Mucosa of stomach (tissue), 1 donor: ENCODE measurements around the gene YWHAG.
"Not testable (repeated sequence)": the region's sequence is repeated elsewhere in the genome, so short reads cannot be mapped to it uniquely, and the experiment has no call there.

Experiments used
- H3K27me3 ChIP-seq: one replicate; pipeline ENCODE4 v1.7.0; 2013; ENCODE audit warnings: mild to moderate bottlenecking, low read length; ENCODE audit not compliant: control insufficient read depth, insufficient read depth
- H3K36me3 ChIP-seq: one replicate; pipeline ENCODE4 v1.7.0; 2013; ENCODE audit warnings: low read length; ENCODE audit not compliant: control insufficient read depth, insufficient read depth
- H3K4me1 ChIP-seq: one replicate; pipeline ENCODE4 v1.7.0; 2013; ENCODE audit warnings: mild to moderate bottlenecking, low read length; ENCODE audit not compliant: control insufficient read depth, insufficient read depth
- H3K4me3 ChIP-seq: one replicate; pipeline ENCODE4 v1.7.0; 2013; ENCODE audit warnings: low read length
- H3K9ac ChIP-seq: one replicate; pipeline ENCODE4 v1.7.0; 2013; ENCODE audit warnings: mild to moderate bottlenecking, low read length, moderate library complexity
- H3K9me3 ChIP-seq: one replicate; pipeline ENCODE4 v1.7.0; 2013; ENCODE audit warnings: mild to moderate bottlenecking, low read length, moderate library complexity; ENCODE audit not compliant: control insufficient read depth
- donor health status: Pancreatic carcinoma.

Gene YWHAG

DNA sequence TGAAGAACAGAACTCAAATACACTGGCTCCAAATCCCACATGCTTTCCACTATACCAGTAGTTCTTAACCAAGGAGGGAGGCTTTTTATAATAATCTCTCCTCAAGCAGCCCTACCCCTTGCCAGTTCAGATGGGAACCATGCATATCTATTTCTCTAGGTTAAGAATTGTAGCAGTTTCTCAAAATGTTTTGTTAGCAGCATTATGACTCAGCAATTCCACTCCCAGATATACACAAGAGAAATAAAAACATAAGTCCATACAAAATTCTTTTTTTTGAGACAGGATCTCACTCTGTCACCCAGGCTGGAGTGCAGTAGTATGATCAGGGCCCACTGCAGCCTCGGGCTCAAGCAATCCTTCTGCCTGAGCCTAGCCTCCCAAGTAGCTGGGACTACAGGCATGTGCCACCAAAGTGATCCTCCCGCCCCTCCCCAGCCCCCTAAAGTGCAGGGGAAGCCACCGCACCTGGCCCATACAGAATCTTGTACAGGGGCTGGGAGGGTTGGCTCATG is 18.1 kb downstream of the YWHAG start:
- Histone ChIP-seq H3K27me3 (no peaks in the 10 kb centered on the region), H3K4me3 (no peak overlapping the region), H3K4me1 (peaks cover 6% of the 10 kb centered on the region), H3K9ac (no peak overlapping the region), H3K36me3 (no peaks in the 10 kb centered on the region), H3K9me3 (no peaks in the 10 kb centered on the region)

DNA sequence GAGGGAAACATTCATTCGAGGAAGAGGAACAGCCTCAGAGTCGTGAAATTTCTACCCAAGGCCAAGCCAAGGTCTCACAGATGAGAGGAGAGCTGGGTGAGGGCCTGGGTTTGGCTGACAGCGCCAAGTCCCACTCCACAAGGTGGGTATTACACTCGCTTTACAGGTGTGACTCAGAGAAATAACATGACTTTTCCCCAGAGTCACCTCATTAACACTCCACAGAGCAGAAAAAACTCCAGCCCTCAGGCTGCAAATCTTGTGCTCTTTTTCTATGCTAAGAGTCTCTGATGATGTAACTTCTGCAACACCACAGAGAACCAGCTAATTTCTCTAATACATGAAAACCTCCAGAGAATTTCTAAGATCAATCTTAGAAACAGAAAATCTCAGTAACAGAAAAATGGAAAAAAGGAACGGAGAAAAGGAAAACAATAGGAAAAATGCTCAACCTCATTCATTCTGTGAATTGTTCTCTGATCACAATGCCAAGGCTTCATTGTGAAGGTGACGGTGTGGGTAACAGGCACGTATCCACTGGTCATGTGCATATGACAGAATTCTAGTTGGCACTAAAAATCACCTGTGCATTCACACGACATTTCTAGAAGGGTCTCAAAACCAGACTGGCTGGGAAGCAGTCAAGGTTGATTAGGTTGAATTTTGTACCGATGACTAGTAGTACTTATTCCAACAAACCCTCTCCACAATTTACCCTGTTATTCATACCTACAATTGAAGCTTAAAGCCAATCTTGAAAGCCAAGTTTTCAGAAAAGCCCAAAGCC is 20.3 kb downstream of the YWHAG start:
- Histone ChIP-seq H3K36me3 (no peaks in the 10 kb centered on the region), H3K9ac (no peak overlapping the region), H3K4me3 (no peak overlapping the region), H3K4me1 (peaks cover 9% of the 10 kb centered on the region), H3K9me3 (no peaks in the 10 kb centered on the region), H3K27me3 (no peaks in the 10 kb centered on the region)

DNA sequence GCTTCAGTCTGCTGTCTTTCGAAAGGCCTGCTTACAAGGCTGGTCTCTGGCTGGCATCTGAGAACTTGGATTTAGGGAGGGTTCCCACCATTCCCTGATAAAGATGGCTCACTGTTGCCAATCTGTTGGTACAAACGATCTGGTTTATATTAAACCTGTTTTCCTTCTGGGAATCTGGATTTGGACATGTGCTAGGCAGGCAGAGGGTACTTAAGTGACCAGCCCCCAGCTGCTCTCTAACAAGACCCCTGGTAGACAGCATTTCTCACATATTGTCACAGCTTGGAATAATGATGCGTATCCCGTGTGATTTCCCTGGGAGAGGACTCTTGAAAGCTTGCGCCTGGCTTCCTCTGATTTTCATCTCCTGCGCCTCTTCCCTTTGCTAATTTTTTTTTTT is 21.6 kb downstream of the YWHAG start:
- no peak overlapping the region for H3K4me3 ChIP-seq

DNA sequence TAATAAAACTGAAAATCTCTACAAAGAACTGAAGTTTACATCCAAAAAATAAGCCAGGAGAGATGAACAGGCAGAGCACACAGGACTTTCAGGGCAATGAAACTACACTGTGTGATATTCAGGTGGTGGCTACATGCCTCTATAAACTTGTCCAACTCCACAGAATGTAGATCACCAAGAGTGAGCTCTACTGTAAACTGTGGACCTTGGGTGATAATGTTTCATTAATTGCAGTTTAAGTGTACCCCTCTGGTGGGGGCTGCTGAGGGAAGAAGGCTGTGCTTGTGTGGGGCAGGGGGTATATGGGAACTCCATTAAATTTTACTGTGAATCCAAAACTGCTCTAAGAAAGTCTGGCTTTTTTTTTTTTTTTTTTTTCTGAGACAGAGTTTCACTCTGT is 22.7 kb downstream of the YWHAG start:
- Histone ChIP-seq H3K27me3 (no peaks in the 10 kb centered on the region), H3K9me3 (no peaks in the 10 kb centered on the region), H3K4me1 (peaks cover 12% of the 10 kb centered on the region), H3K36me3 (no peaks in the 10 kb centered on the region), H3K9ac (no peak overlapping the region), H3K4me3 (no peak overlapping the region)

More for the DNA sequence above, 21.6 kb downstream of the YWHAG start:
- Histone ChIP-seq H3K9ac (no peak overlapping the region), H3K36me3 (no peaks in the 10 kb centered on the region), H3K27me3 (no peaks in the 10 kb centered on the region), H3K9me3 (no peaks in the 10 kb centered on the region), H3K4me1 (peaks cover 12% of the 10 kb centered on the region)

DNA sequence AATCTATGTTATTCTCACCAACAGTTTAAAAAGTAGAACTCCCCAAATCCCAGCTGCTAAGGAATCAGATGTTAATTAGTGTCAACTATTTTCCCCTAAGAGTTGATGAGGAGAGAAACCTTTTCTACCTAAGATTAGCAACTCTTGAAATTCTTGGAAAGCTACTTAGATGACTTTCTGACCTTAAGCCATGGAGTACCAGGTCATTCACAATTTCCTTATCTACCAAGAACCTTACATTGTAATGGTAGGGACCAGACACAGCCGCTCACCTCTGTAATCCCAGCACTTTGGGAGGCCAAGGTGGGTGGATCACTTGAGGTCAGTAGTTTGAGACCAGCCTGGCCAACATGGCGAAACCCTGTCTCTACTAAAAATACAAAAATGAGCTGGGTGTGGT is 23.4 kb downstream of the YWHAG start:
- H3K4me1 ChIP-seq, result peaks cover 12% of the 10 kb centered on the region
- H3K36me3 ChIP-seq, H3K9me3 ChIP-seq, H3K9ac ChIP-seq, H3K4me3 ChIP-seq, H3K27me3 ChIP-seq: not testable (repeated sequence)

DNA sequence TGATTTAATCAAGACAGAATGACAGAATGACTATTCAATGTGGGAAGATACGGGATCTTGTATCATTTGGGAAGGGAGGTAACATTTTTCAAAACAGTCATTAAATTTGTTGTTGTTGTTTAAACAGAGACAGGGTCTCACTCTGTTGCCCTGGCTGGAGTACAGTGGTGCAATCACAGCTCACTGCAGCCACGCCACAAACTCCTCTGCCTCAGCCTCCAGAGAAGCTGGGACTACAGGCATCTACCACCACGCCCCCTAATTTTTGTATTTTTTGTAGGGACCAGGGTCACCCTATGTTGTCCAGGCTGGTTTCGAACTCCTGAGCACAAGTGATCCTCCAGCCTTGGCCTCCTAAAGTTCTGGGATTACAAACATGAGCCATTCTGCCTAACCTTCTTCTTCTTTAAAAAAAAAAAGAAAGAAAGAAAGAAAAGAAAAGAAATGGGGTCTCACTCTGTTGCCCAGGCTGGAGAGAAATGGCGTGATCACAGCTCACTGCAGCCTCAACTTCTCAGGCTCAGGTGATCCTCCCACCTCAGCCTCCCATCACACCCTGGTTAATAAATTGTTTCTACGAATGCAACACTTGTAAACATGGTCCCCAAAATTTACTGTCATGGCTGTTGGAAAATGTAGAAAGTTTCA is 24.3 kb downstream of the YWHAG start:
- Histone ChIP-seq H3K9me3 (no peaks in the 10 kb centered on the region), H3K27me3 (no peaks in the 10 kb centered on the region), H3K4me3 (no peak overlapping the region), H3K4me1 (peaks cover 12% of the 10 kb centered on the region), H3K9ac (no peak overlapping the region), H3K36me3 (peaks cover 7% of the 10 kb centered on the region)

DNA sequence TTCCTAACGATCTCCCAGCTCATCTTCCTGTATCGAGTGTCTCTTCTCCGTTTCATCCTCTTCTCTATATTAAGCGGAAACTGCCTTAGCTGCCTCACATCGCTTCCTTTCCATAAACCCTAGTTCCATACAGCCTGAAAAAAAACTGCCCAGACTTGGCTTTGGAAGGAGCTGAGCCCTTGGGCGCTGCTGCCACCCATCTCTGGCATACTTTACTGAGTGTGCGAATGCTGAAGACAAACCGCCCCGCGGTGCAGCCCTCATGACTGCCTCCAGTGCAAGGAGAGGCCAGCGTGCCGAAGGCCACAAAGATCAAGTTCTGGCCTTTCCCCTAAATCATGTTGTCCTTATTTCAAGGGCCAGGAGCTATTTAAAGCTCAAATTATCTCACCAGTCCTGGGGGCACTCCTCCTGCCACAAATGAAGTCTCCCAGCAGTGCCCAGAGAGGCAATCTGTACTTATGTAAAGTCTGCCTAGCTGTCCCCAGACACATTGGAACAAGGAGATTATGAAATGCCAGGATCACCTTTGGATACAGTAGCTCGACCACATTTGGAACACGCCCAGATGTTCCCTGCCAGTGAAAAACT is 25.2 kb downstream of the YWHAG start:
- Histone ChIP-seq H3K36me3 (peaks cover 14% of the 10 kb centered on the region), H3K9ac (no peak overlapping the region), H3K4me1 (peaks cover 12% of the 10 kb centered on the region), H3K9me3 (no peaks in the 10 kb centered on the region), H3K27me3 (no peaks in the 10 kb centered on the region), H3K4me3 (no peak overlapping the region)

DNA sequence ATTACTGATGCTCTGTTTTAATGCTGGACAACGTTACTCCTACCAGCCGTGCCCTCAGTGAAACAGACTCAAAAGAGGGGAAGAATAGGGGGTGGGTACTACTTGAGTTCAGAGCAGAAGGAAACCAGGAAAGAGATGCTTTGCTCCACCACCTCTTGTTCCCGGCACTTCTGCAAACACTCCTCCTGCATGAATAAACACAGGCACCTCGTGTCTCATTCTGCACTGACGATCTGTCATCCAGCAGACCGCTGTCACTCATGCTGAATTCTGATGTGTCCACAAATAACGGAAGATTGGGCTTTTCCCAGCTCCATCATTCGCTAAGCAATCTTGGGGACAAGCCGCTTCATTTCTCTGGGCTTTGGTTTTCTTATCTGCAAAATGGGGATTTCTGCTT is 26.7 kb downstream of the YWHAG start:
- H3K4me3 ChIP-seq, result no peak overlapping the region
- H3K9me3 ChIP-seq, result no peaks in the 10 kb centered on the region
- H3K9ac ChIP-seq, result no peak overlapping the region
- peaks cover 12% of the 10 kb centered on the region for H3K4me1 ChIP-seq
- peaks cover 15% of the 10 kb centered on the region for H3K36me3 ChIP-seq
- H3K27me3 ChIP-seq, result no peaks in the 10 kb centered on the region

DNA sequence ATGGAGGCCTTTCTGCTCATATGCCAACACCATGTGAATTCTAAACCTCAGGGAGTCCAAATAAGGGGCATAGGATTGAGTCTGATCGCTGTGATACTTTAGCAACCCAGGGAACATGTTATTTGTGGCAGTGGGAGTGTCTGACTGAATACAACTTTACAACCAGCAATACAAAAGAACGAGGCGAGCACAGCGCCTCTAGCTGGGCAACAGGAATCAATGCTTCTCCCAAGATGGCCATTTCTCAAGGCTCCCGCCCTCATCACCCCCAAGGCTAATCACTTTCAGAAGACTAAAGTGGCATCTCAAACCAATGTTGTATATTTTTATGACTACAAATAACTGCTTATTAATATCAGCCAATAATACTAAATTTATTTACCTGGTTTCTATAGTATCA is 28.1 kb downstream of the YWHAG start:
- Histone ChIP-seq H3K9me3 (no peaks in the 10 kb centered on the region), H3K36me3 (peaks cover 15% of the 10 kb centered on the region), H3K9ac (no peak overlapping the region), H3K27me3 (no peaks in the 10 kb centered on the region), H3K4me3 (no peak overlapping the region), H3K4me1 (peaks cover 16% of the 10 kb centered on the region)

DNA sequence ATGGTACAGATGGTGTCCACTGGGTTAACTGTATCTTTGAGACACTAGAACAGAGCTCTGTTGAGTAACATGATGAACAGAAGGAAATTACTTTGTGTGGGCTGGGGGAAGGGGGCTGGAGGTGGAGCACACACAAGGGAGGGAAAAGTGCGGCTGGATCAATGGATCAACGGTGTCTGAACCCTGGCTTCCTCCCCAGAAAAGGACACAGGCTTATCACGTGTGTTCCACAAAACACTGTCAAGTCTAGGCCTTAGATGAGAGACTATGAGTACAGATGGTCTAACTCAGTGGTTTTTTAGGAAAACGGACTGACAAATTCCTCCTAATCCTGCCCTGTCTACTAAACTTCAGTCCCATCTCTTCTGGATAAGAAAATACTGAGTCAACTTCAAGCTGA is 28.5 kb downstream of the YWHAG start:
- Histone ChIP-seq H3K9ac (no peak overlapping the region), H3K36me3 (peaks cover 15% of the 10 kb centered on the region), H3K4me1 (peaks cover 16% of the 10 kb centered on the region)

DNA sequence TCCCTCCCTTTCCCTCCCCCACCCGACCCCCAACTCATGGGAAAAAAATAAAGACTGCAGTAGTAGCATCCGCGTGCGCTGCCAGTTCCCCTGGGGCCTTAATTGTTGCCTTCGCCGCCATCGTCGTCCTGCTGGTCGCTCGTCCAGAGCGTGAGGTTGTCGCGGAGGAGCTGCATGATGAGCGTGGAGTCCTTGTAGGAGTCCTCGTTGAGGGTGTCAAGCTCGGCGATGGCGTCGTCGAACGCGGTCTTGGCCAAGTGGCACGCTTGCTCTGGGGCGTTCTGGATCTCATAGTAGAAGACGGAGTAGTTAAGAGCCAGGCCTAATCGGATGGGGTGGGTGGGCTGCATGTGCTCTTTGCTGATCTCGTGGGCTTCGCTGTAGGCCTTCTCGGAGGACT is 29.3 kb downstream of the YWHAG start:
- Histone ChIP-seq H3K4me1 (peaks cover 16% of the 10 kb centered on the region), H3K9ac (no peak overlapping the region), H3K4me3 (no peak overlapping the region), H3K27me3 (no peaks in the 10 kb centered on the region), H3K36me3 (peaks cover 15% of the 10 kb centered on the region), H3K9me3 (no peaks in the 10 kb centered on the region)

More for the DNA sequence above, 28.5 kb downstream of the YWHAG start:
- Histone ChIP-seq H3K27me3 (no peaks in the 10 kb centered on the region), H3K9me3 (no peaks in the 10 kb centered on the region), H3K4me3 (no peak overlapping the region)

DNA sequence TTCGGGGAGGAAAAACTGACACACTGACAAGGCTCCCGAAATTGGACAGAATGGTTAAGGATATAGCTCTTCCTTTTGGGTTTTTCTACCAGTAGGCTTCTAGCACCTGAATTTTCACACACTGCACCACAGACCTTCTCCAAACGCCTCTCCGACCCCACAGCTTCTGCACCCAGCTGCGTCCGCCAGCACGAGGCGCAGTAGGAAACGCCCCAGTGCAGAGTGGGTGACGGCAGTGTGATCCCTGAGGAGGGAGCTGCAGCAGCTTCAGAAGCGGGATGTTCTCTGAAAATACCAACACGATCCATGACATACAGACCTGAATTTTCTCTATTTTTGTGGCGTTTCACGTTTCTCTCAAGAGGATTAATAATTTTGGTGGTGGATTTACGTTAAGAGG is 30.4 kb downstream of the YWHAG start:
- H3K27me3 ChIP-seq, result no peaks in the 10 kb centered on the region
- H3K36me3 ChIP-seq, result peaks cover 15% of the 10 kb centered on the region
- H3K4me3 ChIP-seq, result no peak overlapping the region
- H3K4me1 ChIP-seq, result peaks cover 5% of the 10 kb centered on the region
- no peaks in the 10 kb centered on the region for H3K9me3 ChIP-seq
- no peak overlapping the region for H3K9ac ChIP-seq
